Activated CD4-positive, alpha-beta T cell treated with anti-CD3 and anti-CD28 coated beads, Interleukin-2, amount 10 ng/mL, durations not matched to agents 7 days and 5 days (primary cell): Measurements from ENCODE around the gene CRAT. TPM values are rescaled to one million over a fixed set of nuclear protein-coding genes. Genes with fewer than 3 reads are reported as not detected.
A peak's percentile ranks its signal among the peaks of the same experiment; 100 is the strongest.

Experiments
- CTCF ChIA-PET: fragments of 350-600 bp; sonication (Branson Sonifier 250); formaldehyde crosslinking; loops from one replicate; lab custom pipeline; 2021; ENCODE audit warnings: antibody characterized with exemption; lab: Charles Lee
- POLR2A ChIA-PET: fragments of 350-600 bp; sonication (Branson Sonifier 250); formaldehyde crosslinking; loops from one replicate; lab custom pipeline; 2021; ENCODE audit warnings: antibody characterized with exemption; lab: Charles Lee
- DNase-seq: peaks from one replicate; pipeline ENCODE4 v3.0.0-alpha.2; 2020
- H3K27ac Mint-ChIP-seq: one replicate; pipeline ENCODE4 v1.8.0; 2021; ENCODE audit warnings: mild to moderate bottlenecking, moderate library complexity, mixed read lengths
- H3K27me3 Mint-ChIP-seq: one replicate; pipeline ENCODE4 v1.8.0; 2021; ENCODE audit warnings: mixed read lengths
- H3K36me3 Mint-ChIP-seq: one replicate; pipeline ENCODE4 v1.8.0; 2021; ENCODE audit warnings: low read depth, mixed read lengths
- H3K4me1 Mint-ChIP-seq: one replicate; pipeline ENCODE4 v1.8.0; 2021; ENCODE audit warnings: mixed read lengths
- H3K4me3 Mint-ChIP-seq: one replicate; pipeline ENCODE4 v1.8.0; 2021; ENCODE audit warnings: mild to moderate bottlenecking, moderate library complexity, mixed read lengths
- H3K9me3 Mint-ChIP-seq: one replicate; pipeline ENCODE4 v1.8.0; 2021; ENCODE audit warnings: mixed read lengths
- total RNA-seq, 2 experiments: library from RNA; stranded (reverse); gene quantifications; one replicate each; pipeline ENCODE4 v1.2.3, GENCODE V29; 2021

Gene CRAT
- total RNA-seq = 10 to 100 TPM; 20.4 to 25.2 TPM

GRCh38 chr9:129110740-129111527, at the start of gene CRAT, which contains the start of gene PTPA:
TSS of gene CRAT (minus strand) at chr9:129110793. CDS start at chr9:129110509, 284 bp downstream.
TSS of gene PTPA (plus strand) at chr9:129111415. CDS start at chr9:129111601, 186 bp downstream.
- peak; percentile 97 for DNase-seq
- CTCF ChIA-PET = interaction anchor here (0.6 kb wide), 1 partner anchor 18 kb away, joined by 3 read pairs; no protein-coding TSS in a partner anchor
- Mint-ChIP-seq H3K36me3 (peaks cover 2% of the 10 kb centered on the region), H3K4me3 (peak within 1 kb of the TSS; percentile 97), H3K27me3 (no peaks in the 10 kb centered on the region), H3K4me1 (peaks cover 41% of the 10 kb centered on the region), H3K9me3 (no peaks in the 10 kb centered on the region), H3K27ac (peak within 1 kb of the TSS; percentile 97)
- POLR2A ChIA-PET = no interaction called here

GRCh38 chr9:129156163-129156562, 45.6 kb upstream of the CRAT start:
- CTCF ChIA-PET = interaction anchor here (0.6 to 2.1 kb wide), 5 partner anchors 11 to 469 kb away, joined by 3 to 7 read pairs (median 4); no protein-coding TSS in a partner anchor
- H3K27me3 Mint-ChIP-seq = no peaks in the 10 kb centered on the region
- H3K9me3 Mint-ChIP-seq = no peaks in the 10 kb centered on the region
- no peak overlapping the region for H3K27ac Mint-ChIP-seq
- no peaks in the 10 kb centered on the region for H3K4me1 Mint-ChIP-seq
- H3K36me3 Mint-ChIP-seq = no peaks in the 10 kb centered on the region
- POLR2A ChIA-PET = no interaction called here
- no peak overlapping the region for H3K4me3 Mint-ChIP-seq
- DNase-seq = no peak

GRCh38 chr9:129154866-129155477, 44.4 kb upstream of the CRAT start:
- Mint-ChIP-seq H3K27me3 (no peaks in the 10 kb centered on the region), H3K27ac (no peak overlapping the region), H3K9me3 (no peaks in the 10 kb centered on the region), H3K4me3 (no peak overlapping the region), H3K4me1 (no peaks in the 10 kb centered on the region), H3K36me3 (no peaks in the 10 kb centered on the region)
- DNase-seq = no peak
- POLR2A ChIA-PET = no interaction called here
- CTCF ChIA-PET = interaction anchor here (6.5 kb wide), 1 partner anchor 14 kb away, joined by 50 read pairs; no protein-coding TSS in a partner anchor

GRCh38 chr9:129151469-129151868, 40.9 kb upstream of the CRAT start:
- CTCF ChIA-PET = interaction anchor here (0.5 to 6.5 kb wide), 7 partner anchors 11 to 1549 kb away, joined by 3 to 50 read pairs (median 3); no protein-coding TSS in a partner anchor
- Mint-ChIP-seq H3K27ac (no peak overlapping the region), H3K4me3 (no peak overlapping the region), H3K9me3 (no peaks in the 10 kb centered on the region), H3K36me3 (peaks cover 2% of the 10 kb centered on the region), H3K4me1 (peaks cover 4% of the 10 kb centered on the region), H3K27me3 (no peaks in the 10 kb centered on the region)
- POLR2A ChIA-PET = no interaction called here
- no peak for DNase-seq

- Mint-ChIP-seq H3K4me3 (no peak overlapping the region), H3K36me3 (peaks cover 2% of the 10 kb centered on the region), H3K27ac (no peak overlapping the region), H3K9me3 (no peaks in the 10 kb centered on the region), H3K27me3 (no peaks in the 10 kb centered on the region), H3K4me1 (peaks cover 4% of the 10 kb centered on the region)
- DNase-seq = no peak
- CTCF ChIA-PET = interaction anchor here (0.5 to 6.5 kb wide), 5 partner anchors 10 to 1548 kb away, joined by 3 to 50 read pairs (median 3); no protein-coding TSS in a partner anchor
- POLR2A ChIA-PET = no interaction called here
Measured at GRCh38 chr9:129150672-129151211, 40.1 kb upstream of the CRAT start.

- H3K9me3 Mint-ChIP-seq = no peaks in the 10 kb centered on the region
- H3K27me3 Mint-ChIP-seq = no peaks in the 10 kb centered on the region
- H3K27ac Mint-ChIP-seq = no peak overlapping the region
- no peak for DNase-seq
- H3K4me1 Mint-ChIP-seq = peaks cover 4% of the 10 kb centered on the region
- no peak overlapping the region for H3K4me3 Mint-ChIP-seq
- POLR2A ChIA-PET = no interaction called here
- peaks cover 2% of the 10 kb centered on the region for H3K36me3 Mint-ChIP-seq
- CTCF ChIA-PET = interaction anchor here (1.5 to 6.5 kb wide), 3 partner anchors 9 to 24 kb away, joined by 3 to 50 read pairs (median 11); no protein-coding TSS in a partner anchor
Measured at GRCh38 chr9:129150122-129150521, 39.5 kb upstream of the CRAT start.

GRCh38 chr9:129149442-129149841, 38.8 kb upstream of the CRAT start:
- DNase-seq = no peak
- peaks cover 2% of the 10 kb centered on the region for H3K36me3 Mint-ChIP-seq
- H3K4me3 Mint-ChIP-seq = no peak overlapping the region
- no peaks in the 10 kb centered on the region for H3K27me3 Mint-ChIP-seq
- H3K4me1 Mint-ChIP-seq = peaks cover 4% of the 10 kb centered on the region
- ChIA-PET POLR2A (no interaction called here), CTCF (interaction anchor here (0.9 to 6.5 kb wide), 4 partner anchors 9 to 24 kb away, joined by 3 to 50 read pairs (median 7); no protein-coding TSS in a partner anchor)
- H3K27ac Mint-ChIP-seq = no peak overlapping the region
- no peaks in the 10 kb centered on the region for H3K9me3 Mint-ChIP-seq

GRCh38 chr9:129148463-129149204, 38.0 kb upstream of the CRAT start:
- POLR2A ChIA-PET = no interaction called here
- Mint-ChIP-seq H3K36me3 (peaks cover 8% of the 10 kb centered on the region), H3K27me3 (no peaks in the 10 kb centered on the region), H3K9me3 (no peaks in the 10 kb centered on the region), H3K27ac (no peak overlapping the region), H3K4me1 (peaks cover 9% of the 10 kb centered on the region), H3K4me3 (no peak overlapping the region)
- DNase-seq = no peak
- CTCF ChIA-PET = interaction anchor here (0.9 to 6.5 kb wide), 4 partner anchors 8 to 25 kb away, joined by 3 to 50 read pairs (median 7); no protein-coding TSS in a partner anchor

- no peak overlapping the region for H3K27ac Mint-ChIP-seq
- no peaks in the 10 kb centered on the region for H3K9me3 Mint-ChIP-seq
- H3K27me3 Mint-ChIP-seq = no peaks in the 10 kb centered on the region
- H3K4me3 Mint-ChIP-seq = no peak overlapping the region
- DNase-seq = no peak
- POLR2A ChIA-PET = no interaction called here
- peaks cover 27% of the 10 kb centered on the region for H3K4me1 Mint-ChIP-seq
- CTCF ChIA-PET = interaction anchor here (0.6 to 7.0 kb wide), 6 partner anchors 12 to 438 kb away, joined by 3 to 64 read pairs (median 4); no protein-coding TSS in a partner anchor
- H3K36me3 Mint-ChIP-seq = peaks cover 16% of the 10 kb centered on the region
Measured at GRCh38 chr9:129146441-129146941, 35.9 kb upstream of the CRAT start.

- Mint-ChIP-seq H3K27me3 (no peaks in the 10 kb centered on the region), H3K27ac (no peak overlapping the region), H3K4me3 (no peak overlapping the region), H3K9me3 (no peaks in the 10 kb centered on the region), H3K36me3 (peaks cover 18% of the 10 kb centered on the region), H3K4me1 (peaks cover 33% of the 10 kb centered on the region)
- CTCF ChIA-PET = interaction anchor here (0.6 to 7.0 kb wide), 7 partner anchors 11 to 439 kb away, joined by 3 to 64 read pairs (median 3); no protein-coding TSS in a partner anchor
- POLR2A ChIA-PET = interaction anchor here (0.6 kb wide), 1 partner anchor 18 kb away, joined by 4 read pairs; no protein-coding TSS in a partner anchor
- no peak for DNase-seq
Measured at GRCh38 chr9:129145841-129146292, 35.3 kb upstream of the CRAT start.

GRCh38 chr9:129145316-129145715, 34.7 kb upstream of the CRAT start:
- Mint-ChIP-seq H3K27me3 (no peaks in the 10 kb centered on the region), H3K4me1 (peaks cover 37% of the 10 kb centered on the region), H3K4me3 (no peak overlapping the region), H3K36me3 (peaks cover 18% of the 10 kb centered on the region), H3K9me3 (no peaks in the 10 kb centered on the region), H3K27ac (no peak overlapping the region)
- no peak for DNase-seq
- POLR2A ChIA-PET = interaction anchor here (0.6 kb wide), 1 partner anchor 17 kb away, joined by 4 read pairs; no protein-coding TSS in a partner anchor
- CTCF ChIA-PET = interaction anchor here (1.2 to 7.0 kb wide), 2 partner anchors 11 to 14 kb away, joined by 3 to 64 read pairs; no protein-coding TSS in a partner anchor
